Right ventricle myocardium superior (tissue), 1 donor: ENCODE measurements around the gene TPD52L2. TPM values are rescaled to one million over a fixed set of nuclear protein-coding genes. Genes with fewer than 3 reads are reported as not detected.
"Not testable (repeated sequence)": the region's sequence is repeated elsewhere in the genome, so short reads cannot be mapped to it uniquely, and the experiment has no call there.

Source experiments
- ATAC-seq: fragments of 200-7000 bp; cut with Tn5 transposase; one replicate; pipeline ENCODE4 v1.9.1; 2020; ENCODE audit warnings: mild to moderate bottlenecking; ENCODE audit not compliant: poor library complexity
- DNase-seq: peaks from one replicate; pipeline ENCODE4 v3.0.0-alpha.2; 2020
- intact Hi-C: fragments of 100-400 bp; cut with DNase I; formaldehyde crosslinking; loops from one replicate; pipeline ENCODE4 v1.11.2; 2022
- total RNA-seq: library from RNA; stranded (reverse); fragmentation: NEBNext Ultra II Directional; extraction: Animal tissue kit (Norgen Biotek cat#: 25700); gene quantifications from one replicate; pipeline ENCODE4 v1.2.1, GENCODE V29; 2021
- donor health status: DM: no; HTN: yes; CAD: no; lungs with severe emphysema.

TPD52L2 gene
- total RNA-seq, 1 donor from 2014 or later: 69.0 TPM

DNA sequence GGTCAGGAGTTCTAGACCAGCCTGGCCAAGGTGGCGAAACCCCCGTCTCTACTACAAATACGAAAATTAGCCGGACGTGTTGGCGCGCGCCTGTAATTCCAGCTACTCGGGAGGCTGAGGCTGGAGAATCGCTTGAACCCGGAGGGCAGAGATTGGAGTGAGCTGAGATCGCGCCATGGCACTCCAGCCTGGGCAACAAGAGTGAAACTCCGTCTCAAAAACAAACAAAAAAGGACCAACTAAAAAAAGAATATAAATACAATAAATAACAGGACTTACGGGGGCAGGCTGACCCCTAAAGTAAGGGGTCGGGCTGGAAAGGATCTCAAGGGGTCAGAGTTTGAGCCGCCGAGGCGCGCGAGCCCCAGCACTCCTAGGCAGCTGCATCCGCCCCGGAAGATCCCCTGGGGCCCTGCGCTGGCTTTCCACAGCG is 509 bp upstream of the TPD52L2 start:
- DNase-seq (no peak), ATAC-seq (no peak)
- intact Hi-C loops: loop anchor here (5.0 kb wide), 2 partner anchors 37 to 77 kb away; no protein-coding TSS in a partner anchor

DNA sequence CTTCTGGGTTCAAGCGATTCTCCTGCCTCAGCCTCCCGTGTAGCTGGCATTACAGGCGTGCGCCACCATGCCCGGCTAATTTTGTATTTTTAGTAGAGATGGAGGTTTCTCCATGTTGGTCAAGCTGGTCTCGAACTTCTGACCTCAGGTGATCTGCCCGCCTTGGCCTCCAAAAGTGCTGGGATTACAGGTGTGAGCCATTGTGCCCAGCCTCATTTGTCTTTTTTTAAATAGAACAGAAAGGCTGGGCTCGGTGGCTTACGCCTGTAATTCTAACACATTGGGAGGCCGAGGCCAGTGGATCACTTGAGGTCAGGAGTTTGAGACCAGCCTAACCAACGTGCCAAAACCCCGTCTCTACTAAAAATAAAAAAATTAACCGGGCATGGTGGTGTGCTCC is 2.0 kb downstream of the TPD52L2 start:
- intact Hi-C loops, DNase-seq, ATAC-seq: not testable (repeated sequence)

DNA sequence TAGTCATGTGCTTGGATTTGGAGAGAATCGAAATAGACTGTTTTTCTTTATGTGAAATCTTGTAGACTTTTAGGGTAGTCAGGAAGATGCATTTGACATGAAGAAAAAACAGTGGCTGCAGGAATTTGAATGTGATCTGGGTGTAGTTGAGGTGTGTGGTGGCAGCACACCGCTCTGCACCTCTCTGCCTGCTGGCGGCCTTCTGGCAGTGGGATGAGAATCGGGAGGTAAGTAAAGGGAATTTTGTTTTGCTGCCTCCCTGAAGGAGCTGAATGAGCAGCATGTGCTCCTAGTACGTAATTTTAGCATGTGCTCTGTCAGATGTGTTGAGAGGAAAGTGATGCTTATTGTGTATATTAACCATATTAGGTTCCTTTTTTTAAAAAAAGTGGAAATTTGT is 3.2 kb downstream of the TPD52L2 start:
- ATAC-seq: no peak
- intact Hi-C loops: no loop called here
- no peak for DNase-seq

DNA sequence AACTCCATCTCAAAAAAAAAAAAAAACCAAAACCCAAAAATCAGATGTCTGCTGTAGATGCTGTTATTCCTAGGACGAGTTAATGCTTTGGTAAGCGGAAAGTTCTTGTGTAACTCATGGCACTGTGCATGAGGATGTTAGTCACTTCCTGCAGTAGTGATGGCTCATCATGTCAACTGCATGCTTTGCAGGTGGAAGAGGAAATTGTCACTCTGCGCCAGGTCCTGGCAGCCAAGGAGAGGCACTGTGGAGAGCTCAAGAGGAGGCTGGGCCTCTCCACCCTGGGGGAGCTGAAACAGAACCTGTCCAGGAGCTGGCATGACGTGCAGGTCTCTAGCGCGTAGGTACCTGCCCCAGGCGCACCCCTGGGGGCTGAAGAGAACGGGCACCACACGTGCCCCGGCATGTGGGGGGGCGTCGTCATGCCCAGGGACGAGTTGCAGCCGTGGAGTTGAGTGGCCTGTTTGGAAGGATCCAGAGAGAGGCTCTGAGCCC is 8.5 kb downstream of the TPD52L2 start:
- peak; percentile 69 for ATAC-seq

DNA sequence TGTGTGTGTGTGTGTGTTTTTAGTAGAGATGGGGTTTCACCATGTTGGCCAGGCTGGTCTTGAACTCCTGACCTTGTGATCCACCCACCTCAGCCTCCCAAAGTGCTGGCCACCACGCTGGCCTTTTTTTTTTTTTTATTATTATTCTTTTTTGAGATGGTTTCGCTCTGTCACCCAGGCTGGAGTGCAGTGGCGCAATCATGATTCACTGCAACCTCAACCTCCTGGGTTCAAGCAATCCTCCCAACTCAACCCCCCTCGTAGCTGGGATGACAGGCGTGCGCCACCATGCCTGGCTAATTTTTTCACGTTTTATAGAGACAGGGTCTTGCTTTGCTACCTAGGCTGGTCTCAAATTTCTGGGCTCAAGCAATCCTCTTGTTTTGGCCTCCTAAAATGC is 9.2 kb downstream of the TPD52L2 start:
- ATAC-seq, DNase-seq, intact Hi-C loops: not testable (repeated sequence)

More for the DNA sequence above, 8.5 kb downstream of the TPD52L2 start:
- intact Hi-C loops: no loop called here
- DNase-seq: peak; percentile 70

DNA sequence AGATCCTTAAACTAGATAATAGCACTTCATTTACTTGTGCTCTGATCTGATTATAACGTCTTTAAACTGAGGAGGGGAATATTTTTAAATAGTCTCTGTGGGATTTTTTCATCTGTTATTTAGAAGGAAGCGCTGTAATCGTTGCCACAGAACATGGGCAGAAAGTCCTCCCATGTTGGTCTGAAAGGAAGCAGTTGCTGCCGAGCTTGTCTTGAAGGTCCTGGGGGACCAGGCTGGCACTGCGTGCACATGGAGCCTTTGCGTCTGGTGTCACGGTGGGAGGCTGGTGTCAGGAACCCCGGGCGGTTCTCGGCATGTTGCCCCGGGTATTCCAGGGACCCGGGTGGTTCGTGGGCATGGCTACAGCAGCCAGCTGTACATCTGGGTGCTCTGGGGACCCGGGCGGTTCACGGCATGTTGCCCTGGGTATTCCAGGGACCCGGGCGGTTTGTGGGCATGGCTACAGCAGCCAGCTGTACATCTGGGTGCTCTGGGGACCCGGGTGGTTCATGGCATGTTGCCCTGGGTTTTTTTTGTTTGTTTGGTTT is 11.5 kb downstream of the TPD52L2 start:
- ATAC-seq (no peak), DNase-seq (no peak)
- intact Hi-C loops: no loop called here

DNA sequence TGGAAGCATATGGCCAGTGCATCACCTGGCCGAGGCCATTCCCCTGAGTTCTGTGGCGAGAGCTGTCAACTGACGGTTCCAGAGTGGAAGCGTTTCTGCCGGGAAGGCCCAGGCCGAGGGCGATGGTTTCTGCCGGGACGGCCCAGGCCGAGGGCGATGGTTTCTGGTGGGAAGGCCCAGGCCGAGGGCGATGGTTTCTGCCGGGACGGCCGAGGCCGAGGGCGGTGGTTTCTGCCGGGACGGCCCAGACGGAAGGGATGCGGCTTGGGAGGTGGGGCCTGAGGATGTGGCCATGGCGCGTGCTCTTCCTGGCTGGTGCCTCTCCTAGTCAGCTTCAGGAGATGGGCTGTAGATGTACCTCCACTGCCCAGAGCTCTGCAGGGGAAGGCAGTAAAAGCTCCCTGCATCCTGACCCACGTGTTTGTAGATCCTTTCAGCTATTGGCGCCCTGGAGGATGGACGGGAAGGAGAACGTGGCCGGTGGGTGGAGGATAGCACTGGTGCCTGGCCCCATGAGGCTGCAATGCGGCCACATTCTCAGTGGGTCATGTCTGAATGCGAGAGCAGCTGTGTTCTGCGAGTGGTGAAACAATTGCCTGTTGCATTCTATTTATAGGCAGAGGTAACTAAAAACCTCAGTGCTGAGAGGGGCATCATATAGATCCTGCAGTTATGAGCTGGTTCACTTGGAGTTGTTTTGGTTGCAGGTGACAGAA is 12.8 kb downstream of the TPD52L2 start:
- intact Hi-C loops: no loop called here
- ATAC-seq: no peak
- no peak for DNase-seq

DNA sequence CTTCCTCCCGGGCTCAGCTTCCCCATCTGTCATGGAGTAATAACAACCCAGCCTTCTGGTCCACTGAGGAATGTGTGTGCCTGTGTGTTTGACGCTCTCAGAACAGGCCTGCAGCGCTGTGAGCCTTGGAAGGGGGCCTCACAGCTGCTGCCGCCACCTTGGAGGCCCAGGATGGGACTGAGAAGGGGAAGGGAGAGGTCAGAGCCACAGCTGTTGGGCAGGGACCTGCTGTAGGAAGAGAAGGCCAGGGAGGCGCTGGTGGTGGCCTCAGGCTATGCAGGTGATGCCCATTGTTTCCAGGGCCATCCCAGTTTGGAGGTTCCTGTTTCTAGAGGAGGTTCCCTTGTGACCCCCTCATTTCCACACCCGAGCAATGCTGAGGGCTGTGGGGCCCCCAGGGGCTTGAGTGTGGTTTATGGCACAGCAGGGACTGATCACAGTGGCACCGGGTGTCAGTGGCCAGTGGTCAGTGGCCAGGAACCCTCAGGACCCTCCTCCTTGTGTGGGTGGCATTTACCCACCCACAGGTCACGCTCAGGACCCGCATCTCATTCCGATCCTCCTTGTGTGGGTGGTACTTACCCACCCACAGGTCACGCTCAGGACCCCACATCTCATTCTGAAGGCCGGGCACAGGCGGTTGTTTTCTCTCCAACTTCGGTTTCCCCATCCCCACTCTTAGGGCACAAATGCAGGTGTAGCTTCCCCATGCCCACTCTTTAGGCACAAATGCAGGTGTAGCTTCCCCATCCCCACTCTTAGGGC is 14.0 kb downstream of the TPD52L2 start:
- intact Hi-C loops: no loop called here
- no peak for ATAC-seq
- no peak for DNase-seq

DNA sequence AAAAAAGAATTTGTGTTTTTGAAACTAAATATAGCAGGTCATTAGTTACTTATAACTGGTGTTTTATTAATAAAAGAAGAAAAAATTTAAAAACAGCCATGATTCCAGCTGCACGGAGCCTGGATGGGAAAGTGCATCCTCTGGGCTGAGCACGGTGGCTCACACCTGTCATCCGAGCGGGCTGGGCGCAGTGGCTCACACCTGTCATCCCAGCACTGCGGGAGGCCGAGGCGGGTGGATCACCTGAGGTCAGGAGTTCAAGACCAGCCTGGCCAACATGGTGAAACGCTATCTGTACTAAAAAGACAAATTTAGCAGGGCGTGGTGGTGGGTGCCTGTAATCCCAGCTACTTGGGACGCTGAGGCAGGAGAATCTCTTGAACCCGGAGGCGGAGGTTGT is 15.8 kb downstream of the TPD52L2 start:
- intact Hi-C loops, ATAC-seq, DNase-seq: not testable (repeated sequence)

DNA sequence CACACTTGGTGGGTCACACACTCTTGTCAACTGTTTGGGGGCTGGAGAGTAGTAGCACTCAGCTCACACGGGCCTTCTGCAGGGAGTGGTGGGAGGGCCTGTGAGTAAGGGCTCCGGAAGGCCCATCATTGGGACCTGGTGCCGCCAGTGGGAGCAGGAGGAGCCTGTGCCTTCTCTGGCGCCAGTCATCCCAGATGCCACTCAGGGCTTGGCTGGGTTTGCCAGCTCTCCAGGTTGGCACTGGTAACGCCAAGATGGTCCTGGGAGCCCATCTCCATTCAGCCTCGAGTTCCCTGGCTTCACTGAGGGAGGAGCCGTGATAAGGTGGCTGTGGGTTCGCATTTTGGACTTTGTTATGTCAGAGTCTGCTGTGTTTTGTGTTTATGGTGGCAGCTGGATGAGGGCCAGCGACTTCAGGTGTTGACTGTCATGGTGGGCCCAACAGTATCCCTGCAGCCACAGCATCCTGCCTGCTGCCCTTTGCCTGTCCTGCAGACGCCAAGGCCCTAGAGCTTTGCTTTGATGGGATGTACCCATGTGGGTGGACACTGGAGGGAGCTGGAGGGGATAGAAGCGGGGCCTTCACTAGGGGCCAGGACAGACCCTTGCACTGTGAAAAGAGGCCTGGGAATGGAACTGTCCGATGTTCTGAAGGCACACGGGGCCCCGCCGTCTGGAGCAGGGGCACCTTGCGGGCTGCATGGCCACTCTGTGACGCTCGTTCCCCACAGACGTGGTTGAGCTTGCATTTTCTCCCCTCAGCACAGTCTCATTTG is 16.6 kb downstream of the TPD52L2 start:
- intact Hi-C loops: no loop called here
- DNase-seq (no peak), ATAC-seq (no peak)

DNA sequence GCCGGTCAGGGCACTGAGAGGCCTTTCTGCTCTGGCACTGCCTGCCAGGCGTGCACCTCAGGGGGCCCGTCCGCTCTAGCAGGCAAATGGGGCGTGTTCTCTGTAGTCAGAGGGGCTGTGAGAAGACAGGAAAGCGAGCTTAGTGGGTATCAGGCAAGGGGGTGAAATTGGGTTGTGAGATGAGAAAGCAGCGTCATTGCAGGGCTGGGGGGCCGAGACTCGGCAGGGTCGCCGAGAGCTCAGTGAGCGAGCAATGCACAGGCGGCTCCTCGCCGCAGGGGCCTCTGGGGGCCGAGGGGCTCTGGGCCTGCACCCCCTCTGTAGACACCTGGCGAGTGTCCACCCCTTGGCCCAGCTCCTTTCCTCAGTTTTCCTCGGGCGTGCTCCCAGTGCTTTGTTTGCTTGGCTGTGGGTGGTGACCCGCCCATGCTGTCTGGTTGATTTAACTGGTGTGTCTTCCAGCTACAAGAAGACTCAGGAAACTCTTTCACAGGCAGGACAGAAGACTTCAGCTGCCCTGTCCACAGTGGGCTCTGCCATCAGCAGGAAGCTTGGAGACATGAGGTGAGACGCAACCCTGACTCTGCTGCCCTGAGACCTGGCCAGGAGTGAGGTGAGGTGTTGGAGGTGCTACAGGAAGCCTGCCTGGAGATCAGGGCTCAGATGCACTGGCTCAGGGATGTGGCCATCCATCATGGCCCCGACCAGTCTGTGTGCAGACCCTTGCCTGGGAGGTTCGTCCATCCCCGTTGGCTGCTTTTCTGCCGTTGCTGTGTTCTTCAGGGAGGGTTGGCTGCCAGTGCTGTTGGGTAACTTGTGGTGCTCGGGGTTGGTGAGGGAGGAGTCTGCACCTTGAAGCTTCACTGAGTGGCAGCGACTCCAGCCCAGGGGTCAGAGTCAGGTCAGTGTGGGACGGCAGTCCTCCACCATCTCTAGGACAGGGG is 17.5 kb downstream of the TPD52L2 start:
- no peak for ATAC-seq
- intact Hi-C loops: no loop called here
- no peak for DNase-seq

DNA sequence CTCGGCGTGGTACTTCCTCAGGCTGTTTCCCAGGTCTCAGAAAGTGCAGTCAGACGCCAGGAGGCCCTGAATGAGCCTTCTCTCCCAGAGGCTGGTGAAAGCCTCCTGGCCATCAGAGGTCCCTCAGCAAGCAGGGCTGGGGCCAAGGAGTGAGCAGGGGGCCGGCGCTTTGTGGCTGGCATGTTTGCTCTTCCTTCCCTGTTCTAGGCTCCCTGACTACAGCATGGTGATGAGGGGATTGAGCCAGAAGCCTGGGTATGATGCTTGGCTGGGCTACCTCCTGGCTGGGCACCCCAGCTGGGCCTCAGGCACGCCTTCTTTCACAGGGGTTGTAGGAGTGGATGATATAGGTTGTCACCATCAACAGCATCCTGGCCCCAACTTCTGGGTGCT is 18.1 kb downstream of the TPD52L2 start:
- DNase-seq (no peak), ATAC-seq (no peak)
- intact Hi-C loops: no loop called here

DNA sequence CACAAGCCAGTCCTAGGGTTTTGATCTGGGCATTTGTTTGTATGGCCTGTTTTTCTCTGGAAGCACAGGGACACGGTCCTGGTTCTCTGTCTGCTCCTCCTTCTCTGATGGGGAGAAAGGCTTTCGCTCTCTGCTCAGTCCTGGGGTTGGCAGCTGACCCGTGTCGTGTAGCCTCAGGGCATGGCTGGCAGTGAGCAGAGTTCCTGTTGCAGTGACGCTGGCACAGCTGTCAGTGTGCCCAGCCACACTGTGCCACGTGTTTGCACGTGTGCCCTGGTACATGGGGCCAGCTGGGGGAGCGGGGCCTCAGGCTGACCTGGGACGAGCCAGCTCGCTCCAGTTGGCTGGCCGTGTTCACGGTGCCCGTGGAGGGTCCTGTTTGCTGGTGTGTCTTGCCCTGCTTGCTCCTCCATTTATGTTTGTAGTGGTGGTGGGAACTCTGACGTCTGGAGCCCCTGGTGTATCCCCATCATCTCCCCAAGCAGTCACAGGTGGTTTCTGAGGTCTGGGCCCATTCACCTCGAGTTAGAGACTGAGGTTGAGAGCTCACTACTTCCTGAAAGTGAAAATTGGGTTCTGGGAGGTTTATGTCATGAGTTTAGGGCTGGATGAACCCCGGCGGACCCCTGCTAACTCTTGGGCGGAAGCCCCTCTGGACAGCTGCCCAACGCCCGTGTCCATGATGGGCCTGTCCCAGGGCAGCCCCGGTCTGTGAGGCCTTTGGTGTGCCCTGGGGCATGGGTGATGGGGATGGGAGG is 19.6 kb downstream of the TPD52L2 start:
- peak; percentile 83 for DNase-seq
- intact Hi-C loops: no loop called here
- peak; percentile 92 for ATAC-seq

DNA sequence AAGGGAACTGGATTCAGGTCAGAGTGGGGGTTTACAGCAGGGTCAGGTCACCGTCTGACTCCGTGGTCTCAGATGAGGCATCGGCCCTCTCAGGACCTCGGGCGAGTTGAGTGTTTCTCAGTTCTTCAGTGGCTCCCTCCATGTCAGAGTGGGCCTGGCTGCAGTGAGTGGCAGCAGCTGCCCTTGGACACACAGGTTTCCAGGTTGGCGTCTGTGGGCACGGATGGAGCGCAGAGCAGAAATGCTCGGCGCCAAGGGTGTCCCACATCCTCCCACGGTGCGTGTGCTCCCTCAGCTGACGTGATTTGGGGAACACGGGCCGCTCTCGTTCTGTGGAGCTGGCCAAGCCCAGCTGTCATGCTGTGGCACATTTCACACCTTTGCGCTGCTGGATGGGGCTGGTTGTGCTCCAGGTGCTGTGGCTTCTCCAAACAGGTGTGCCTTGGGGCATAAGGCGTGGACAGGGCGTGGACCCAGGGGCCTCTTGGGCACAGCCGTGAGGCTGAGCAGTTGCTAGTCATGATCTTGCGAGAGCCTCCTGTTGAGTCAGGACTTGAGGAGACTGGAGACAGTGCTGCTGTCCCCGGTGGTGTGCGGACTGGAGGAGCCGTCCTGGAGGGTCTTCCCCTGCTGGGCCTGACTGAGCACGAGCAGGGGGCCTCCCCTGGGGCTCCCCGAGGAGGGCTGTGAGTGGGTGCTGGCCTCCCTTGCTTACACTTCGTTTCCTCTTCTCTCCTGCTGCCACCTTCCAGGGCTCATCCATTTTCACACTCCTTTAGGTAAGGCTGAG is 20.4 kb downstream of the TPD52L2 start:
- DNase-seq (no peak), ATAC-seq (no peak)
- intact Hi-C loops: no loop called here

DNA sequence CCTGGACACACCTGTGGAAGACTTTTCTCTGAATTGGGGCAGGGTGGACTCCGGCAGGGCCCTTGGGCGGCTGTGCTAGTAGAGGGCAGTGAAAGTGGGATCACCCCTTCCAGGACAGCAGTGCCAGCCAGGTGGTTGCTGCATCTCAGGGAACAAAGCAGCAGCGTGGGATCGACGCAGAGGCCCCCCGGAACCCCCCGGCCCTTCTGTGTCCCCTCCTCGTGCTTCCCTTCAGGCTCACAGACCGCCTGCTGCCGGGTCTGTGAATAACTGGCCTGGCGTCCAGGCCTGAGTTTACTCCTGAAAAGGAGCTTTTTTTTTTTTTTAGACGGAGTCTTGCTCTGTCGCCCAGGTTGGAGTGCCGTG is 21.0 kb downstream of the TPD52L2 start:
- intact Hi-C loops: no loop called here
- ATAC-seq: no peak
- no peak for DNase-seq

DNA sequence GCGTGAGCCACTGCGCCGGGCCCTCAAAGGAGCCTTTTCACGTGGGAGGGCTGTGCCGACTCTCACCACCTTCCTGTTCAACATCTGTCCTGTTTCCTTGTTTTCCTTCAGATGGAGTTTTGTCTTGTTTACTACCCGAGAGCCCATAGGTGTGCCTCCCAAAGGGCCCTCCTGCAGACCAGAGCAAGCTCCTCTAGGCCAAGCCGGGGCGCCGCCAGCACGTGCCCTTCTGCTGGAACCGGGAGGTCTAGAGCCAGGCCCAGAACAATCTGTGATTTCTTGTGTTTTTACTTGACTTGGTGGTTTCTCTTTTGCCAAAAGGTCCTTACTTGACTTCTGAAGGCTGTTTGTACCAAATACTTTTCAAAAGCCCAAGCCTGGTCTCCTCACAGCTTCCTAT is 21.9 kb downstream of the TPD52L2 start:
- intact Hi-C loops: no loop called here
- ATAC-seq (no peak), DNase-seq (no peak)
